ENCODE measurements around the gene RBP5.

Gene RBP5

GRCh38 chr12:7146228-7146627 lies 17.5 kb upstream of the RBP5 start:
- no peak for DNase-seq (ENCODE audit: low read depth in 1 of 2, low spot score in 1 of 2)

GRCh38 chr12:7145671-7146070 lies 17.0 kb upstream of the RBP5 start:
- DNase-seq (ENCODE audit: low read depth in 1 of 2, low spot score in 1 of 2), result no peak

GRCh38 chr12:7144414-7145120 lies 15.9 kb upstream of the RBP5 start:
- DNase-seq (ENCODE audit: low read depth in 1 of 2, low spot score in 1 of 2), result no peak

GRCh38 chr12:7143564-7143963 lies 14.9 kb upstream of the RBP5 start:
- DNase-seq (ENCODE audit: low read depth in 1 of 2, low spot score in 1 of 2), result no peak

GRCh38 chr12:7142809-7143465 lies 14.2 kb upstream of the RBP5 start:
- no peak for DNase-seq (ENCODE audit: low read depth in 1 of 2, low spot score in 1 of 2)

GRCh38 chr12:7142056-7142644 lies 13.5 kb upstream of the RBP5 start:
- peak; percentile 24 to 44 for DNase-seq (ENCODE audit: low read depth in 1 of 2, low spot score in 1 of 2)

- DNase-seq (ENCODE audit: low read depth in 1 of 2, low spot score in 1 of 2), result no peak
Observed at GRCh38 chr12:7141351-7142005, 12.8 kb upstream of the RBP5 start.

- DNase-seq (ENCODE audit: low read depth in 1 of 2, low spot score in 1 of 2), result no peak
Observed at GRCh38 chr12:7139200-7139599, 10.5 kb upstream of the RBP5 start.

GRCh38 chr12:7137908-7138307 lies 9.2 kb upstream of the RBP5 start:
- DNase-seq (ENCODE audit: low read depth in 1 of 2, low spot score in 1 of 2), result no peak

- DNase-seq (ENCODE audit: low read depth in 1 of 2, low spot score in 1 of 2), result no peak
Observed at GRCh38 chr12:7136676-7137075, 8.0 kb upstream of the RBP5 start.

- DNase-seq (ENCODE audit: low read depth in 1 of 2, low spot score in 1 of 2), result no peak
Observed at GRCh38 chr12:7136071-7136470, 7.4 kb upstream of the RBP5 start.

- DNase-seq (ENCODE audit: low read depth in 1 of 2, low spot score in 1 of 2), result no peak
Observed at GRCh38 chr12:7134396-7135166, 5.9 kb upstream of the RBP5 start.

- DNase-seq (ENCODE audit: low read depth in 1 of 2, low spot score in 1 of 2), result no peak
Observed at GRCh38 chr12:7131502-7131866, 2.8 kb upstream of the RBP5 start.

GRCh38 chr12:7130701-7131501 lies 2.2 kb upstream of the RBP5 start:
- DNase-seq (ENCODE audit: low read depth in 1 of 2, low spot score in 1 of 2), result peak in 1 of 2 donors; percentile 13

GRCh38 chr12:7129872-7130691 lies 1.4 kb upstream of the RBP5 start, which contains the start of gene CLSTN3:
CLSTN3 (plus strand) TSS chr12:7130371; CDS start chr12:7130649, 278 bp downstream.
- peak; percentile 67 to 77 for DNase-seq (ENCODE audit: low read depth in 1 of 2, low spot score in 1 of 2)

- DNase-seq (ENCODE audit: low read depth in 1 of 2, low spot score in 1 of 2), result no peak
Observed at GRCh38 chr12:7129287-7129871, 690 bp upstream of the RBP5 start.

- DNase-seq (ENCODE audit: low read depth in 1 of 2, low spot score in 1 of 2), result no peak
Observed at GRCh38 chr12:7127916-7128626, 618 bp downstream of the RBP5 start.

GRCh38 chr12:7125632-7126227 lies 3.0 kb downstream of the RBP5 start:
- DNase-seq (ENCODE audit: low read depth in 1 of 2, low spot score in 1 of 2), result no peak
